ENCODE results near the gene ZNF764. TPM values are rescaled to one million over a fixed set of nuclear protein-coding genes. Genes with fewer than 3 reads are reported as not detected.

ZNF764 gene
- total RNA-seq, 1 experiment from 2014 or later, result 9.1 TPM

Small RNAs within 50 kb of the gene (microRNA-seq; reads per million reads assigned to microRNA genes)
- not detected for gene MIR4518 (ENCODE audit: borderline number of aligned reads)

Other genes starting within 250 kb of the ZNF764 start
- gene CD2BP2, start 203.1 kb downstream of the ZNF764 start, total RNA-seq (2021; ENCODE audit: unreplicated experiment), result 51.8 TPM
- gene TBC1D10B, start 187.9 kb downstream of the ZNF764 start, total RNA-seq (2021; ENCODE audit: unreplicated experiment), result 49.2 TPM
- gene MYL11, start 183.6 kb downstream of the ZNF764 start, total RNA-seq (2021; ENCODE audit: unreplicated experiment), result not detected
- 3.4 TPM for gene SEPTIN1, start 175.8 kb downstream of the ZNF764 start, total RNA-seq (2021; ENCODE audit: unreplicated experiment)
- 17.9 TPM for gene ZNF48, start 163.0 kb downstream of the ZNF764 start, total RNA-seq (2021; ENCODE audit: unreplicated experiment)
- 11.0 TPM for gene ZNF771, start 150.8 kb downstream of the ZNF764 start, total RNA-seq (2021; ENCODE audit: unreplicated experiment)
- 125 TPM for gene DCTPP1, start 128.3 kb downstream of the ZNF764 start, total RNA-seq (2021; ENCODE audit: unreplicated experiment)
- 51.3 TPM for gene SEPHS2, start 112.5 kb downstream of the ZNF764 start, total RNA-seq (2021; ENCODE audit: unreplicated experiment)
- 1.4 TPM for gene ITGAL, start 85.6 kb downstream of the ZNF764 start, total RNA-seq (2021; ENCODE audit: unreplicated experiment)
- 48.8 TPM for gene ZNF768, start 31.8 kb downstream of the ZNF764 start, total RNA-seq (2021; ENCODE audit: unreplicated experiment)
- 2.1 TPM for gene ZNF747, start 23.5 kb downstream of the ZNF764 start, total RNA-seq (2021; ENCODE audit: unreplicated experiment)
- gene ZNF688, start 13.3 kb upstream of the ZNF764 start, total RNA-seq (2021; ENCODE audit: unreplicated experiment), result 3.6 TPM
- 0.15 TPM for gene ZNF785, start 27.3 kb upstream of the ZNF764 start, total RNA-seq (2021; ENCODE audit: unreplicated experiment)
- gene ZNF689, start 52.0 kb upstream of the ZNF764 start, total RNA-seq (2021; ENCODE audit: unreplicated experiment), result 10.3 TPM
- gene PRR14, start 92.6 kb upstream of the ZNF764 start, total RNA-seq (2021; ENCODE audit: unreplicated experiment), result 56.2 TPM
- 65.3 TPM for gene FBRS, start 100.1 kb upstream of the ZNF764 start, total RNA-seq (2021; ENCODE audit: unreplicated experiment)
- gene SRCAP, start 140.8 kb upstream of the ZNF764 start, total RNA-seq (2021; ENCODE audit: unreplicated experiment), result 59.6 TPM
- 32.6 TPM for gene PHKG2, start 190.1 kb upstream of the ZNF764 start, total RNA-seq (2021; ENCODE audit: unreplicated experiment)
- 12.6 TPM for gene CFAP119, start 203.7 kb upstream of the ZNF764 start, total RNA-seq (2021; ENCODE audit: unreplicated experiment)
- 90.3 TPM for gene RNF40, start 203.9 kb upstream of the ZNF764 start, total RNA-seq (2021; ENCODE audit: unreplicated experiment)
- 18.4 TPM for gene ZNF629, start 228.8 kb upstream of the ZNF764 start, total RNA-seq (2021; ENCODE audit: unreplicated experiment)

All from HCT116 (cell line).